ENCODE results near the gene IMPDH1. TPM values are rescaled to one million over a fixed set of nuclear protein-coding genes. Genes with fewer than 3 reads are reported as not detected.

Gene IMPDH1
- total and polyA plus RNA-seq, 9 of the 15 experiments (the other 6 are each of a cell fraction or from before 2014, with no cell fraction given), result 0.80 to 118 (median 64.3) TPM

GRCh38 chr7:128405471-128406313 lies 4.1 kb downstream of the IMPDH1 start (continued):
- no peak for TF ChIP-seq STAT5A (IDR thresholded peaks at IDR 0.05; ENCODE audit: borderline replicate concordance, low read length)
- no peak for TF ChIP-seq CGGBP1 (CRISPR knock-in tag; IDR thresholded peaks at IDR 0.05)
- TF ChIP-seq NCOA6 (IDR thresholded peaks at IDR 0.05), result no peak
- no peak for TF ChIP-seq CREBBP (IDR thresholded peaks at IDR 0.05; ENCODE audit: low read depth, low read length)
- TF ChIP-seq HMG20B (CRISPR knock-in tag; IDR thresholded peaks at IDR 0.05), result no peak
- TF ChIP-seq KLF1 (tag; IDR thresholded peaks at IDR 0.05), result no peak
- no peak for TF ChIP-seq HIVEP1 (CRISPR knock-in tag; IDR thresholded peaks at IDR 0.05)
- TF ChIP-seq MECOM (CRISPR knock-in tag; IDR thresholded peaks at IDR 0.05), result no peak
- TF ChIP-seq SRSF1 (IDR thresholded peaks at IDR 0.05; ENCODE audit: low read depth, low read length), result no peak
- TF ChIP-seq RBM22 (IDR thresholded peaks at IDR 0.05; ENCODE audit: low read depth, low read length, poor library complexity, severe bottlenecking), result no peak
- no peak for TF ChIP-seq MCM5 (IDR thresholded peaks at IDR 0.05; ENCODE audit: low read depth)
- no peak for TF ChIP-seq ZNF655 (CRISPR knock-in tag; IDR thresholded peaks at IDR 0.05)
- no peak for TF ChIP-seq GTF2A2 (tag; IDR thresholded peaks at IDR 0.05)
- peak; percentile 63; the same call in 1 of the 2 replicates for TF ChIP-seq CREB3L1 (IDR thresholded peaks at IDR 0.05; ENCODE audit: borderline replicate concordance, low read depth)
- peak; percentile 82 for TF ChIP-seq ARID4B (CRISPR knock-in tag; IDR thresholded peaks at IDR 0.05)
- peak in 1 of 2 experiments; percentile 70; a peak in 2 of 4 replicates for TF ChIP-seq ZNF639 (CRISPR knock-in tag; conservative IDR thresholded peaks at IDR 0.05 in 1 of 2, IDR thresholded peaks at IDR 0.05 in 1 of 2)
- TF ChIP-seq RBM14 (IDR thresholded peaks at IDR 0.05; ENCODE audit: borderline replicate concordance, insufficient read depth, low read depth, low read length), result 0 out of 2 replicates have a peak, but pooled peaks have one; percentile 59
- no peak for TF ChIP-seq MXI1 (IDR thresholded peaks at IDR 0.05; ENCODE audit: low read depth, low read length)
- no peak for TF ChIP-seq SMARCA4 (IDR thresholded peaks at IDR 0.05)
